Peyer's patch (tissue), 4 donors: ENCODE measurements around the gene CNOT10.

ENCODE experiments used
- CTCF ChIP-seq, 6 experiments: fragments of 450-650 bp in 4 of 6; fragments of 200-600 bp in 2 of 6; sonication (generic) in 1 of 6; IDR thresholded peaks; one replicate each; pipeline ENCODE4 v1.5.1; 2017 to 2019; ENCODE audit warnings: antibody characterized with exemption in 6 of 6, mild to moderate bottlenecking in 3 of 6, moderate library complexity in 1 of 6
- POLR2A ChIP-seq, 2 donors: fragments of 450-650 bp; IDR thresholded peaks; one replicate each; pipeline ENCODE4 v1.5.1; 2017; ENCODE audit warnings: antibody characterized with exemption in 2 of 2, mild to moderate bottlenecking in 2 of 2, moderate library complexity in 2 of 2

GRCh38 chr3:32797776-32798175 is 112.8 kb downstream of the CNOT10 start:
- TF ChIP-seq CTCF (IDR thresholded peaks at IDR 0.05) (no peak), POLR2A (IDR thresholded peaks at IDR 0.05) (no peak)
